ENCODE results near the gene SF1.

DNA sequence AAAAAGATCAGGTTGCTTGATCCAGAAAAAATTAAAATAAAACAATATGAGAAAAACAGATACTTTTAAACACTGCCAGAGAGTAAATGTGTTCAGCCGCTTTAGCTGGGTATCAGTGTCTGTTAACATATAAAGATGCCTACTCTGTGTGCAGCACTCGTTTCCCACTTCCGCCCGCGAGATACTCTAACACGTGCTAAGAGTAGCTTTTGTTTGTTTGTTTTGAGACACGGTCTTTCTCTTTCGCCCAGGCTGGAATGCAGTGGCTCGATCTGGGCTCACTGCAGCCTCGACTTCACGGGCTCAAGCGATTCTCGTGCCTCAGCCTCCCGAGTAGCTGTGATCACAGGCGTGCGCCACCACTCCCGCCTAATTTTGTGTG lies 32.5 kb upstream of the SF1 start:
- TF ChIP-seq POLR2A (IDR thresholded peaks at IDR 0.05; ENCODE audit: low read depth) = no peak
- TF ChIP-seq, protein P1, sequence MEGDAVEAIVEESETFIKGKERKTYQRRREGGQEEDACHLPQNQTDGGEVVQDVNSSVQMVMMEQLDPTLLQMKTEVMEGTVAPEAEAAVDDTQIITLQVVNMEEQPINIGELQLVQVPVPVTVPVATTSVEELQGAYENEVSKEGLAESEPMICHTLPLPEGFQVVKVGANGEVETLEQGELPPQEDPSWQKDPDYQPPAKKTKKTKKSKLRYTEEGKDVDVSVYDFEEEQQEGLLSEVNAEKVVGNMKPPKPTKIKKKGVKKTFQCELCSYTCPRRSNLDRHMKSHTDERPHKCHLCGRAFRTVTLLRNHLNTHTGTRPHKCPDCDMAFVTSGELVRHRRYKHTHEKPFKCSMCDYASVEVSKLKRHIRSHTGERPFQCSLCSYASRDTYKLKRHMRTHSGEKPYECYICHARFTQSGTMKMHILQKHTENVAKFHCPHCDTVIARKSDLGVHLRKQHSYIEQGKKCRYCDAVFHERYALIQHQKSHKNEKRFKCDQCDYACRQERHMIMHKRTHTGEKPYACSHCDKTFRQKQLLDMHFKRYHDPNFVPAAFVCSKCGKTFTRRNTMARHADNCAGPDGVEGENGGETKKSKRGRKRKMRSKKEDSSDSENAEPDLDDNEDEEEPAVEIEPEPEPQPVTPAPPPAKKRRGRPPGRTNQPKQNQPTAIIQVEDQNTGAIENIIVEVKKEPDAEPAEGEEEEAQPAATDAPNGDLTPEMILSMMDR (IDR thresholded peaks at IDR 0.05) = no peak

All from esophagus muscularis mucosa (tissue), 3 donors.